Inflammatory macrophage (primary cell): Measurements from ENCODE around the gene SLC66A2.
"Not testable (repeated sequence)": the region's sequence is repeated elsewhere in the genome, so short reads cannot be mapped to it uniquely, and the experiment has no call there.

Source experiments
- DNase-seq, 2 donors: peaks; one replicate each; pipeline ENCODE4 v3.0.0-alpha.2; 2020 to 2022

The SLC66A2 gene

GRCh38 chr18:79900610-79901570, 50.6 kb downstream of the SLC66A2 start:
- no peak for DNase-seq

GRCh38 chr18:79899609-79900445, 51.6 kb downstream of the SLC66A2 start:
- DNase-seq = no peak

- no peak for DNase-seq
Measured at GRCh38 chr18:79898952-79899608, 52.4 kb downstream of the SLC66A2 start.

GRCh38 chr18:79897940-79898625, 53.4 kb downstream of the SLC66A2 start:
- no peak for DNase-seq

- DNase-seq = no peak
Measured at GRCh38 chr18:79896738-79897137, 54.7 kb downstream of the SLC66A2 start.

- no peak for DNase-seq
Measured at GRCh38 chr18:79890674-79891073, 60.8 kb downstream of the SLC66A2 start.

GRCh38 chr18:79889569-79889968, 61.9 kb downstream of the SLC66A2 start:
- no peak for DNase-seq

GRCh38 chr18:79888016-79888415, 63.4 kb downstream of the SLC66A2 start:
- no peak for DNase-seq

GRCh38 chr18:79887181-79888000, 64.1 kb downstream of the SLC66A2 start:
- no peak for DNase-seq

- no peak for DNase-seq
Measured at GRCh38 chr18:79884963-79885728, 66.3 kb downstream of the SLC66A2 start.

- no peak for DNase-seq
Measured at GRCh38 chr18:79884294-79884962, 67.0 kb downstream of the SLC66A2 start.

- no peak for DNase-seq
Measured at GRCh38 chr18:79883461-79884293, 67.8 kb downstream of the SLC66A2 start.

GRCh38 chr18:79882522-79883241, 68.8 kb downstream of the SLC66A2 start:
- DNase-seq = no peak

- no peak for DNase-seq
Measured at GRCh38 chr18:79881695-79882094, 69.8 kb downstream of the SLC66A2 start.

- DNase-seq = no peak
Measured at GRCh38 chr18:79879566-79879965, 71.9 kb downstream of the SLC66A2 start.

- no peak for DNase-seq
Measured at GRCh38 chr18:79878741-79879378, 72.6 kb downstream of the SLC66A2 start.

GRCh38 chr18:79878246-79878645, 73.2 kb downstream of the SLC66A2 start:
- DNase-seq = not testable (repeated sequence)
